H1 (cell line): ENCODE results near the gene CENATAC. TPM values are rescaled to one million over a fixed set of nuclear protein-coding genes. Genes with fewer than 3 reads are reported as not detected.

Experiments
- CTCF ChIA-PET: fragments of 300-600 bp; sonication (Branson Sonifier 250); formaldehyde crosslinking; loops from one replicate; lab custom pipeline; 2021; ENCODE audit not compliant: partially characterized antibody; lab: Charles Lee
- POLR2A ChIA-PET: fragments of 300-600 bp; sonication (Branson Sonifier 250); formaldehyde crosslinking; loops from one replicate; lab custom pipeline; 2021; ENCODE audit warnings: inconsistent platforms; ENCODE audit not compliant: partially characterized antibody; lab: Charles Lee
- DNase-seq, 2 experiments: peaks; one replicate each; pipeline versions ENCODE4 v3.0.0 to v3.0.0-alpha.2; 2010 to 2022; ENCODE audit warnings: low spot score in 2 of 2, low read depth in 1 of 2, mixed read lengths in 1 of 2
- FAIRE-seq: peaks from 2 replicates; lab custom pipeline; 2011; peaks lifted over from hg19 to GRCh38; lab: Jason Lieb, UNC
- H2AFZ ChIP-seq: 2 replicates; pipeline ENCODE4 v1.8.1; 2012; ENCODE audit warnings: low read length, inconsistent platforms
- H2AK5ac ChIP-seq: 2 replicates; pipeline ENCODE4 v1.6.1; 2013; ENCODE audit warnings: low read depth, low read length
- H2BK120ac ChIP-seq: replicated peaks from 2 replicates; pipeline ENCODE3; 2013; ENCODE audit warnings: low read depth, low read length, inconsistent platforms
- H2BK12ac ChIP-seq: 2 replicates; pipeline ENCODE4 v1.6.1; 2013; ENCODE audit warnings: low read depth, low read length
- H2BK15ac ChIP-seq: 2 replicates; pipeline ENCODE4 v1.6.1; 2013; ENCODE audit warnings: low read length
- H2BK20ac ChIP-seq: 2 replicates; pipeline ENCODE4 v1.6.1; 2013; ENCODE audit warnings: low read length
- H2BK5ac ChIP-seq: 2 replicates; pipeline ENCODE4 v1.6.1; 2013; ENCODE audit warnings: low read depth, low read length
- H3K14ac ChIP-seq: 2 replicates; pipeline ENCODE4 v1.6.1; 2013; ENCODE audit warnings: inconsistent platforms; ENCODE audit not compliant: insufficient read length
- H3K18ac ChIP-seq: 2 replicates; pipeline ENCODE4 v1.6.1; 2013; ENCODE audit warnings: low read length; ENCODE audit errors: extremely low read depth
- H3K23ac ChIP-seq: 2 replicates; pipeline ENCODE4 v1.6.1; 2013; ENCODE audit warnings: inconsistent platforms; ENCODE audit not compliant: insufficient read length
- H3K23me2 ChIP-seq: 2 replicates; pipeline ENCODE4 v1.6.1; 2013; ENCODE audit warnings: low read depth, low read length
- H3K27ac ChIP-seq: 2 replicates; pipeline ENCODE4 v1.6.1; 2011; ENCODE audit warnings: low read depth, low read length, inconsistent platforms
- H3K27me3 ChIP-seq, 4 experiments: replicated peaks in 1 of 4; 1 replicate in 1 of 4; 2 replicates in 3 of 4; pipeline versions ENCODE4 v1.6.1 to v1.8.1; 2011 to 2013; ENCODE audit warnings: low read length in 3 of 4, mild to moderate bottlenecking in 3 of 4, inconsistent platforms in 2 of 4, mixed read lengths in 2 of 4, moderate library complexity in 1 of 4; ENCODE audit not compliant: control insufficient read depth in 3 of 4, insufficient read depth in 3 of 4; ENCODE audit errors: extremely low read depth in 1 of 4
- H3K36me3 ChIP-seq, 4 experiments: 2 replicates each; pipeline versions ENCODE4 v1.6.1 to v1.8.1; 2011 to 2013; ENCODE audit warnings: mild to moderate bottlenecking in 4 of 4, low read length in 3 of 4, moderate library complexity in 2 of 4, control low read depth in 1 of 4, inconsistent platforms in 1 of 4; ENCODE audit not compliant: insufficient read depth in 4 of 4, control insufficient read depth in 2 of 4
- H3K4ac ChIP-seq: replicated peaks from 2 replicates; pipeline ENCODE3; 2013; ENCODE audit warnings: low read length, low read depth, mixed read lengths, inconsistent platforms; ENCODE audit not compliant: insufficient read length
- H3K4me1 ChIP-seq, 4 experiments: replicated peaks in 1 of 4; 1 replicate in 1 of 4; 2 replicates in 3 of 4; pipeline versions ENCODE4 v1.6.1 to v1.8.1; 2011 to 2013; ENCODE audit warnings: low read length in 3 of 4, inconsistent platforms in 2 of 4, mixed read lengths in 1 of 4; ENCODE audit not compliant: insufficient read depth in 4 of 4, control insufficient read depth in 3 of 4
- H3K4me2 ChIP-seq, 2 experiments: 2 replicates each; pipeline versions ENCODE4 v1.6.1 to v1.8.1; 2011 to 2013; ENCODE audit warnings: low read depth in 2 of 2, low read length in 2 of 2, control low read depth in 1 of 2, inconsistent platforms in 1 of 2, mild to moderate bottlenecking in 1 of 2; ENCODE audit not compliant: insufficient read depth in 1 of 2
- H3K4me3 ChIP-seq, 4 experiments: fragments of 200-600, 300-600 bp in 1 of 4; sonication (generic), shearing (Covaris generic), sonication (Bioruptor Twin) in 1 of 4; 2 replicates each; pipeline versions ENCODE4 v1.5.1 to v1.8.1; 2011 to 2016; ENCODE audit warnings: low read length in 4 of 4, low read depth in 3 of 4, control low read depth in 2 of 4, inconsistent platforms in 2 of 4, mild to moderate bottlenecking in 2 of 4, mixed read lengths in 1 of 4, moderate library complexity in 1 of 4; ENCODE audit not compliant: insufficient read depth in 2 of 4; ENCODE audit errors: extremely low read depth in 1 of 4
- H3K56ac ChIP-seq: replicated peaks from 2 replicates; pipeline ENCODE3; 2013; ENCODE audit warnings: low read depth, mild to moderate bottlenecking, mixed read lengths, low read length, inconsistent platforms; ENCODE audit not compliant: insufficient read length
- H3K79me1 ChIP-seq: 2 replicates; pipeline ENCODE4 v1.6.1; 2013; ENCODE audit warnings: low read depth, low read length, control low read depth
- H3K79me2 ChIP-seq, 2 experiments: 2 replicates each; pipeline versions ENCODE4 v1.6.1 to v1.8.1; 2012 to 2013; ENCODE audit warnings: low read length in 2 of 2, mild to moderate bottlenecking in 2 of 2, inconsistent platforms in 1 of 2; ENCODE audit not compliant: insufficient read depth in 2 of 2, control insufficient read depth in 1 of 2
- H3K9ac ChIP-seq, 4 experiments: replicated peaks in 1 of 4; 1 replicate in 1 of 4; 2 replicates in 3 of 4; pipeline versions ENCODE4 v1.6.1 to v1.8.1; 2011 to 2013; ENCODE audit warnings: low read depth in 3 of 4, low read length in 3 of 4, control low read depth in 2 of 4, mild to moderate bottlenecking in 2 of 4, moderate library complexity in 2 of 4, inconsistent platforms in 1 of 4; ENCODE audit errors: extremely low read depth in 1 of 4
- H3K9me3 ChIP-seq, 2 experiments: 2 replicates each; pipeline versions ENCODE4 v1.6.1 to v1.8.1; 2012 to 2013; ENCODE audit warnings: mild to moderate bottlenecking in 2 of 2, moderate library complexity in 2 of 2, control low read depth in 1 of 2, inconsistent platforms in 1 of 2, low read depth in 1 of 2, low read length in 1 of 2, mixed read lengths in 1 of 2; ENCODE audit not compliant: insufficient read depth in 2 of 2
- H4K20me1 ChIP-seq, 2 experiments: replicated peaks in 1 of 2; 2 replicates each; pipeline versions ENCODE3 to v1.8.1; 2011 to 2013; ENCODE audit warnings: inconsistent platforms in 2 of 2, low read length in 2 of 2, mild to moderate bottlenecking in 1 of 2; ENCODE audit not compliant: insufficient read depth in 2 of 2, control insufficient read depth in 1 of 2
- H4K5ac ChIP-seq: 2 replicates; pipeline ENCODE4 v1.6.1; 2013; ENCODE audit warnings: low read length, low read depth, mixed read lengths, inconsistent platforms; ENCODE audit not compliant: insufficient read length
- H4K8ac ChIP-seq: 2 replicates; pipeline ENCODE4 v1.8.0; 2013; ENCODE audit warnings: mild to moderate bottlenecking, moderate library complexity, low read length, inconsistent platforms; ENCODE audit not compliant: insufficient read depth; ENCODE audit errors: extremely low read depth
- H4K91ac ChIP-seq: replicated peaks from 2 replicates; pipeline ENCODE3; 2013; ENCODE audit warnings: low read length, mixed read lengths, inconsistent platforms; ENCODE audit not compliant: insufficient read length
- JUND ChIP-seq: IDR thresholded peaks from 2 replicates; pipeline ENCODE4 v1.6.1; 2011; ENCODE audit warnings: mild to moderate bottlenecking, improper control_type of control experiment, low read length
- POLR2AphosphoS5 ChIP-seq: IDR thresholded peaks from 2 replicates; pipeline ENCODE4 v1.6.1; 2011; ENCODE audit warnings: low read depth, low read length
- WGBS, 2 experiments: shearing (Covaris generic) in 1 of 2; methylation state at CpG; one replicate each; pipeline versions ENCODE4 v1.1.6 to v1.1.7; 2013 to 2015; ENCODE audit warnings: low lambda C conversion rate in 2 of 2, mixed read lengths in 2 of 2, inconsistent platforms in 1 of 2, low coverage in 1 of 2, missing lambda C conversion rate in 1 of 2; ENCODE audit not compliant: insufficient replicate concordance in 2 of 2, insufficient coverage in 1 of 2, insufficient read length in 1 of 2; ENCODE audit errors: extremely low coverage in 1 of 2, missing lambda C conversion rate in 1 of 2; 5-methylcytosine and 5-hydroxymethylcytosine counted together
- polyA plus RNA-seq, 7 experiments: library from polyadenylated mRNA; depleted of rRNA in 3 of 7; stranded (reverse) in 5 of 7; unstranded in 2 of 7; fragments of >200 nt in 5 of 7; fragments of 200-250 nt in 2 of 7; gene quantifications; 1 replicate in 5 of 7; 2 replicates in 1 of 7; 4 replicates in 1 of 7; pipeline versions ENCODE4 v1.2.1 to v1.2.3, GENCODE V29; 2011 to 2013; ENCODE audit warnings: missing spikeins in 2 of 7, mixed read lengths in 2 of 7
- total RNA-seq: library from RNA; stranded (reverse); fragmentation: NEBNext Ultra II Directional; extraction: Animal tissue kit (Norgen Biotek cat#: 25700); gene quantifications from 2 replicates; pipeline ENCODE4 v1.2.1, GENCODE V29; 2021

CENATAC gene
- total and polyA plus RNA-seq, 2 of the 8 experiments (the other 6 are each of a cell fraction or from before 2014, with no cell fraction given), result 22.7 to 36.4 TPM

DNA sequence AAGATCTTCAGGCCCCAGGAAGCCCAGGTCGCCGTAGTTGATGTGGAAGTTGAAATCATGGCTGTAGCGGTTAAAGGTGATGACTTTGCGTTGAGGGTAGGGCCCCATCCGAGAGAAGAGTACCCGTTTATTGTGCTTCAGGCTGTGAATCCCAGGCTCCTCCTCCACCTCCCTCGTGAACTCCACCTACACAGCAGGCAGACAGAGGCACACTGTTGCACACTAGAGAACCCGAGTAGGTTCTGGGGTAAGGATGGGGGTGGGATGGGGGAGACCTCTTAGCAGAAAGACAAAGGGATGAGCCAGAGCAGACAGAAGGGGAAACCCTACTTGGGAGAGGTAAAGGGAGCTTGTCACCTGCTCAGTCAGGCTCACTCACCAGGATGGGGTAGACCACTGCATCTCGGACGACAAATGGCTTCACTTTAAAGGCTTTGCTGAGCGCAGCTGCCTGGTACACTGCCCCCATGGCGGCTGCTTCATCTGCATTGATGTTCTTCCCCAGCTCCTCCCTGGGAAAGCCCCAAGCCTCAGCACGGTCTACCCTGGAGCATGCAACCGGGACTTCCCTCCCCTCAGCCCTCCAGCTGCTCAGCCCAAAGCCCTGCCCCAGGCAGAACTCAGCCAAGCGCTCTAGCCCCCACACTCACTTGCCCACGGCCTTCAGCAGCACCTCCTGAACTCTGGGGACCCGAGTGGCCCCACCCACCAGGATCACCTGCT lies 53.7 kb downstream of the CENATAC start:
- no peak for FAIRE-seq
- Histone ChIP-seq H2AFZ (no peak overlapping the region), H2BK12ac (no peak overlapping the region), H3K36me3 (peaks cover 59 to 86% (median 83%) of the 10 kb centered on the region in 4 experiments), H3K18ac (no peak overlapping the region), H3K23ac (no peak overlapping the region), H3K79me2 (peaks cover 8 to 21% of the 10 kb centered on the region in 2 experiments; a peak in 3 of 4 replicates), H4K5ac (no peak overlapping the region), H4K8ac (no peak overlapping the region), H2BK15ac (no peak overlapping the region), H2BK5ac (no peak overlapping the region), H3K9ac (no peak overlapping the region), H3K4me3 (no peak overlapping the region), H2BK20ac (no peak overlapping the region), H3K23me2 (peaks cover 4% of the 10 kb centered on the region), H3K56ac (no peak overlapping the region), H3K27ac (no peak overlapping the region), H3K27me3 (no peaks in the 10 kb centered on the region), H3K4me2 (no peak overlapping the region), H4K20me1 (peaks cover 3 to 36% of the 10 kb centered on the region in 2 experiments), H2AK5ac (no peak overlapping the region), H3K9me3 (no peaks in the 10 kb centered on the region), H3K79me1 (peaks cover 16% of the 10 kb centered on the region), H3K4me1 (peaks cover 0 to 5% (median 2%) of the 10 kb centered on the region in 4 experiments; a peak in 4 of 7 replicates), H2BK120ac (no peak overlapping the region), H3K14ac (no peak overlapping the region), H4K91ac (no peak overlapping the region), H3K4ac (no peak overlapping the region)
- ChIA-PET POLR2A (interaction anchor here (0.9 to 2.4 kb wide), 9 partner anchors 10 to 44 kb away, joined by 3 to 14 read pairs (median 5); partner anchors contain the start of genes HMBS and VPS11), CTCF (interaction anchor here (0.6 to 1.8 kb wide), 5 partner anchors 9 to 362 kb away, joined by 3 to 7 read pairs (median 4); partner anchors contain the start of gene VPS11)
- no peak for DNase-seq
- WGBS, 2 experiments, result 88% methylated on average over 17 of the region's 17 CpGs; no CpG with 5 or more reads in 1 of the 2 experiments
- TF ChIP-seq POLR2AphosphoS5 (no peak), JUND (no peak)
